ENCODE data around the gene ARAP2.

Gene ARAP2

GRCh38 chr4:36244257-36245082, at the start of gene ARAP2:
Gene ARAP2, minus strand, starts transcription at chr4:36244514. Its CDS starts 15,028 bp downstream, at chr4:36229486.
- peak; percentile 55 to 60 for DNase-seq

GRCh38 chr4:36292556-36293188, 48.4 kb upstream of the ARAP2 start:
- no peak for DNase-seq

- no peak for DNase-seq
These were observed 46.3 kb upstream of the ARAP2 start for GRCh38 chr4:36290641-36291040.

- DNase-seq, result peak in 1 of 2 experiments; percentile 9
These were observed 44.6 kb upstream of the ARAP2 start for GRCh38 chr4:36288731-36289426.

GRCh38 chr4:36286481-36286871, 42.2 kb upstream of the ARAP2 start:
- no peak for DNase-seq

- DNase-seq, result peak; percentile 85 to 87
These were observed 41.6 kb upstream of the ARAP2 start for GRCh38 chr4:36285784-36286480.

GRCh38 chr4:36283912-36284465, 39.7 kb upstream of the ARAP2 start:
- no peak for DNase-seq

- DNase-seq, result no peak
These were observed 38.3 kb upstream of the ARAP2 start for GRCh38 chr4:36282503-36283030.

- DNase-seq, result no peak
These were observed 37.2 kb upstream of the ARAP2 start, which contains the start of gene DTHD1 for GRCh38 chr4:36281384-36282106. Gene DTHD1, plus strand, starts transcription at chr4:36281616. Its CDS starts 143 bp downstream, at chr4:36281759.

GRCh38 chr4:36280555-36280954, 36.2 kb upstream of the ARAP2 start:
- no peak for DNase-seq

GRCh38 chr4:36278789-36279188, 34.5 kb upstream of the ARAP2 start:
- DNase-seq, result no peak

GRCh38 chr4:36277533-36277932, 33.2 kb upstream of the ARAP2 start:
- no peak for DNase-seq

- no peak for DNase-seq
These were observed 29.8 kb upstream of the ARAP2 start for GRCh38 chr4:36274158-36274557.

- DNase-seq, result no peak
These were observed 29.0 kb upstream of the ARAP2 start for GRCh38 chr4:36273276-36273675.

GRCh38 chr4:36269533-36270173, 25.3 kb upstream of the ARAP2 start:
- DNase-seq, result no peak

- no peak for DNase-seq
These were observed 24.8 kb upstream of the ARAP2 start for GRCh38 chr4:36269101-36269500.

- peak in 1 of 2 experiments; percentile 19 for DNase-seq
These were observed 23.4 kb upstream of the ARAP2 start for GRCh38 chr4:36267486-36268268.

- DNase-seq, result no peak
These were observed 20.0 kb upstream of the ARAP2 start for GRCh38 chr4:36264207-36264826.

GRCh38 chr4:36260731-36261130, 16.4 kb upstream of the ARAP2 start:
- DNase-seq, result no peak

- peak; percentile 25 to 31 for DNase-seq
These were observed 12.1 kb upstream of the ARAP2 start for GRCh38 chr4:36256398-36256891.
